ENCODE measurements around the gene SHOC1. TPM values are rescaled to one million over a fixed set of nuclear protein-coding genes. Genes with fewer than 3 reads are reported as not detected.

The SHOC1 gene
- total RNA-seq, 1 experiment from 2014 or later = 1.1 TPM

DNA sequence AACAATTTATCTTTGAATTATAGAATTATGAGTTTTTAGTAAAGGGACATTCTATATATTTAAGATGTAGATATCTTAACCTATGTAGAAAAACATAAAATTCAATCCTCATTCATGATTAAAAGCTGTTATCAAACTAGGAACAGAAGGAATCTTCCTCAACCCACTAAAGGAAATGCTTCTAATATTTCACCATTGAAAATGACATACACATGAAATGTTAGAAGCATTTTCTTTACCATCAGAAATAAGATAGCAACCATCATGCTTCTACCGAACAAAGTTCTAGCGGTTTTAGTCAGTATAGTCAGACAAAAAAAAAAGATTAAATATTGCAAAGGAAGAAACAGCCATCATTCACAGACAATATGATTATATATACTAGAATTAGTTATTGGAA lies 32.2 kb downstream of the SHOC1 start:
- no peaks in the 10 kb centered on the region for H3K79me2 ChIP-seq (ENCODE audit: insufficient read depth, low read length)
- intact Hi-C loops (cut with micrococcal nuclease) = loop anchor here (5.0 to 10.0 kb wide), 4 partner anchors 135 to 602 kb away; partner anchors contain the start of genes PTGR1 and UGCG
- ChIA-PET CTCF (interaction anchor here (6.4 kb wide), 1 partner anchor 312 kb away, joined by 54 read pairs; no protein-coding TSS in a partner anchor), RAD21 (ENCODE audit: low non-redundant PET in 1 of 2, low total read pairs in 2 of 2, uncharacterized antibody in 2 of 2, unreplicated experiment in 2 of 2) (interaction anchor here (0.6 to 1.2 kb wide), 2 partner anchors 129 to 312 kb away, joined by 3 to 4 read pairs; no protein-coding TSS in a partner anchor), POLR2A (no interaction called here)
- no peaks in the 10 kb centered on the region for H3K27me3 ChIP-seq (ENCODE audit: insufficient read depth, low read length)
- DNase-seq (ENCODE audit: low read depth, low spot score) (no peak), ATAC-seq (no peak)
- H3K4me1 ChIP-seq (ENCODE audit: control insufficient read depth in 1 of 2, insufficient read depth in 2 of 2, low read length in 2 of 2) = peaks cover 0 to 4% of the 10 kb centered on the region in 2 experiments; a peak in 1 of 4 replicates
- H3K27ac ChIP-seq (ENCODE audit: low read depth, low read length) = no peak overlapping the region
- H3K4me3 ChIP-seq (replicated peaks in 1 of 2; ENCODE audit: low read depth in 1 of 2, low read length in 2 of 2) = no peak overlapping the region
- H4K20me1 ChIP-seq (ENCODE audit: insufficient read depth) = no peaks in the 10 kb centered on the region
- H3K9ac ChIP-seq (ENCODE audit: low read length) = no peak overlapping the region
- no peaks in the 10 kb centered on the region for H3K9me3 ChIP-seq (ENCODE audit: control insufficient read depth in 1 of 2, insufficient read depth in 1 of 2, low read depth in 1 of 2, low read length in 2 of 2)
- H2AFZ ChIP-seq (ENCODE audit: low read depth, low read length, poor library complexity, severe bottlenecking) = no peak overlapping the region
- H3K9me2 ChIP-seq (ENCODE audit: insufficient read depth) = no peaks in the 10 kb centered on the region
- no TSS peak for BruUV-seq (replicated peaks)
- H3K36me3 ChIP-seq (ENCODE audit: control insufficient read depth in 1 of 2, insufficient read depth in 2 of 2, low read length in 2 of 2) = no peaks in the 10 kb centered on the region
- no peak overlapping the region for H3K4me2 ChIP-seq (ENCODE audit: low read length)
- TF ChIP-seq, protein P1, sequence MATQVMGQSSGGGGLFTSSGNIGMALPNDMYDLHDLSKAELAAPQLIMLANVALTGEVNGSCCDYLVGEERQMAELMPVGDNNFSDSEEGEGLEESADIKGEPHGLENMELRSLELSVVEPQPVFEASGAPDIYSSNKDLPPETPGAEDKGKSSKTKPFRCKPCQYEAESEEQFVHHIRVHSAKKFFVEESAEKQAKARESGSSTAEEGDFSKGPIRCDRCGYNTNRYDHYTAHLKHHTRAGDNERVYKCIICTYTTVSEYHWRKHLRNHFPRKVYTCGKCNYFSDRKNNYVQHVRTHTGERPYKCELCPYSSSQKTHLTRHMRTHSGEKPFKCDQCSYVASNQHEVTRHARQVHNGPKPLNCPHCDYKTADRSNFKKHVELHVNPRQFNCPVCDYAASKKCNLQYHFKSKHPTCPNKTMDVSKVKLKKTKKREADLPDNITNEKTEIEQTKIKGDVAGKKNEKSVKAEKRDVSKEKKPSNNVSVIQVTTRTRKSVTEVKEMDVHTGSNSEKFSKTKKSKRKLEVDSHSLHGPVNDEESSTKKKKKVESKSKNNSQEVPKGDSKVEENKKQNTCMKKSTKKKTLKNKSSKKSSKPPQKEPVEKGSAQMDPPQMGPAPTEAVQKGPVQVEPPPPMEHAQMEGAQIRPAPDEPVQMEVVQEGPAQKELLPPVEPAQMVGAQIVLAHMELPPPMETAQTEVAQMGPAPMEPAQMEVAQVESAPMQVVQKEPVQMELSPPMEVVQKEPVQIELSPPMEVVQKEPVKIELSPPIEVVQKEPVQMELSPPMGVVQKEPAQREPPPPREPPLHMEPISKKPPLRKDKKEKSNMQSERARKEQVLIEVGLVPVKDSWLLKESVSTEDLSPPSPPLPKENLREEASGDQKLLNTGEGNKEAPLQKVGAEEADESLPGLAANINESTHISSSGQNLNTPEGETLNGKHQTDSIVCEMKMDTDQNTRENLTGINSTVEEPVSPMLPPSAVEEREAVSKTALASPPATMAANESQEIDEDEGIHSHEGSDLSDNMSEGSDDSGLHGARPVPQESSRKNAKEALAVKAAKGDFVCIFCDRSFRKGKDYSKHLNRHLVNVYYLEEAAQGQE (IDR thresholded peaks at IDR 0.05; ENCODE audit: low read depth) = no peak
- TF ChIP-seq POLR2AphosphoS5 (IDR thresholded peaks at IDR 0.05; ENCODE audit: low read depth, low read length) (no peak), YY1 (IDR thresholded peaks at IDR 0.05; ENCODE audit: extremely low read depth, insufficient replicate concordance, low read depth, low read length) (no peak), EGR1 (IDR thresholded peaks at IDR 0.05; ENCODE audit: low read depth) (no peak), JUND (IDR thresholded peaks at IDR 0.05) (no peak), EZH2 (IDR thresholded peaks at IDR 0.05) (no peak), TCF7L2 (IDR thresholded peaks at IDR 0.05; ENCODE audit: borderline replicate concordance, extremely low read depth, insufficient read depth, insufficient read length) (no peak), ELF1 (IDR thresholded peaks at IDR 0.05; ENCODE audit: borderline replicate concordance, low read depth) (no peak), FOSL1 (IDR thresholded peaks at IDR 0.05; ENCODE audit: low read depth) (no peak), SIN3A (IDR thresholded peaks at IDR 0.05; ENCODE audit: low read depth) (no peak), POLR2A (IDR thresholded peaks at IDR 0.05; ENCODE audit: borderline replicate concordance, extremely low read depth, insufficient read depth, insufficient read length) (no peak), ZNF274 (IDR thresholded peaks at IDR 0.05; ENCODE audit: low read depth, low read length) (no peak)
- TF ChIP-seq, protein P2, sequence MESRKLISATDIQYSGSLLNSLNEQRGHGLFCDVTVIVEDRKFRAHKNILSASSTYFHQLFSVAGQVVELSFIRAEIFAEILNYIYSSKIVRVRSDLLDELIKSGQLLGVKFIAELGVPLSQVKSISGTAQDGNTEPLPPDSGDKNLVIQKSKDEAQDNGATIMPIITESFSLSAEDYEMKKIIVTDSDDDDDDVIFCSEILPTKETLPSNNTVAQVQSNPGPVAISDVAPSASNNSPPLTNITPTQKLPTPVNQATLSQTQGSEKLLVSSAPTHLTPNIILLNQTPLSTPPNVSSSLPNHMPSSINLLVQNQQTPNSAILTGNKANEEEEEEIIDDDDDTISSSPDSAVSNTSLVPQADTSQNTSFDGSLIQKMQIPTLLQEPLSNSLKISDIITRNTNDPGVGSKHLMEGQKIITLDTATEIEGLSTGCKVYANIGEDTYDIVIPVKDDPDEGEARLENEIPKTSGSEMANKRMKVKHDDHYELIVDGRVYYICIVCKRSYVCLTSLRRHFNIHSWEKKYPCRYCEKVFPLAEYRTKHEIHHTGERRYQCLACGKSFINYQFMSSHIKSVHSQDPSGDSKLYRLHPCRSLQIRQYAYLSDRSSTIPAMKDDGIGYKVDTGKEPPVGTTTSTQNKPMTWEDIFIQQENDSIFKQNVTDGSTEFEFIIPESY (IDR thresholded peaks at IDR 0.05; ENCODE audit: extremely low read depth, insufficient replicate concordance, low read length) = no peak
- TF ChIP-seq, protein P3, sequence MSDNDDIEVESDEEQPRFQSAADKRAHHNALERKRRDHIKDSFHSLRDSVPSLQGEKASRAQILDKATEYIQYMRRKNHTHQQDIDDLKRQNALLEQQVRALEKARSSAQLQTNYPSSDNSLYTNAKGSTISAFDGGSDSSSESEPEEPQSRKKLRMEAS (IDR thresholded peaks at IDR 0.05) = no peak
